ENCODE data around the gene FKBP5.
"Not testable (repeated sequence)": the region's sequence is repeated elsewhere in the genome, so short reads cannot be mapped to it uniquely, and the experiment has no call there.

FKBP5 gene

DNA sequence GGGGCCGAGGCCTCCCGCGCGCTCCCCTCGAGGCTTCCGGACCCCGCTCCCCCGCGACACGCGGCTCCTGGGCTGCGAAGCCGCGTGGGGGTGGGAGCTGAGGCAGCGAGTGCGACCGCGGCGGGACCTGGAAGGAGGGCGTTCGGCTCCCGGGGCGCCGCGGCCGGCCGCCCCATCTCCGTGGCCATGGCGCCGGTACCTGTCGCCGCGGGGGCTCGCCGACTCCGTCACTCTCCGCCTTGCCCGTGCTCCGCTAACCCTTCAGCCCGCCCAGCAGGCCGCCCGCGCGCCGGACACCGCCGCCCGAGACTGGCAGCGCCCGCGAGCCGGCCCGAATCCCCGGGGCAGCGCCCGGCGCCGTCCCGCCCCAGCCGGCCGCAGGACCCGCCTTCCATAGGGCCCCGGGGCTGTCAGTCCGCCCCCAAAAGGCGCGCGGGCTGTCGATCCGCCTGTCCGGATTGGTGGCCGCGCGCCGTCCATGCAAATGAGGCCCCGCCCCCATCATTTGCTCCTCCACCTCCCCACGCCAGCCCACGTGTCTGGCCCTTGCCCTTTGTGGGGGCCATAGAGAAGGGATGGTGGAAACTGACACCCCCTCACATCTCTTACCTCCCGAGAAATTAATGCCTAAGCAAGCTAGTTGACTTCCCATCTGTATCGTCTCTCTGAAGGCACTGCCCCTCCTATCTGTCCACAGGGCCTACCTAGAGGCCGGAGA lies at the start of gene FKBP5:
Gene FKBP5, minus strand, starts transcription at position 311 of the 718 bp plus-strand sequence. CDS start 46,091 bp downstream, outside the sequence.
- DNase-seq (ENCODE audit: low spot score) = peak; percentile 91

GRCh38 chr6:35737413-35738211 lies 48.9 kb upstream of the FKBP5 start:
- peak; percentile 71 for DNase-seq (ENCODE audit: low spot score)

GRCh38 chr6:35736982-35737412 lies 48.3 kb upstream of the FKBP5 start, which contains the start of gene ARMC12:
ARMC12 (plus strand) TSS chr6:35737032; CDS start chr6:35737109, 77 bp downstream.
- DNase-seq (ENCODE audit: low spot score) = no peak

DNA sequence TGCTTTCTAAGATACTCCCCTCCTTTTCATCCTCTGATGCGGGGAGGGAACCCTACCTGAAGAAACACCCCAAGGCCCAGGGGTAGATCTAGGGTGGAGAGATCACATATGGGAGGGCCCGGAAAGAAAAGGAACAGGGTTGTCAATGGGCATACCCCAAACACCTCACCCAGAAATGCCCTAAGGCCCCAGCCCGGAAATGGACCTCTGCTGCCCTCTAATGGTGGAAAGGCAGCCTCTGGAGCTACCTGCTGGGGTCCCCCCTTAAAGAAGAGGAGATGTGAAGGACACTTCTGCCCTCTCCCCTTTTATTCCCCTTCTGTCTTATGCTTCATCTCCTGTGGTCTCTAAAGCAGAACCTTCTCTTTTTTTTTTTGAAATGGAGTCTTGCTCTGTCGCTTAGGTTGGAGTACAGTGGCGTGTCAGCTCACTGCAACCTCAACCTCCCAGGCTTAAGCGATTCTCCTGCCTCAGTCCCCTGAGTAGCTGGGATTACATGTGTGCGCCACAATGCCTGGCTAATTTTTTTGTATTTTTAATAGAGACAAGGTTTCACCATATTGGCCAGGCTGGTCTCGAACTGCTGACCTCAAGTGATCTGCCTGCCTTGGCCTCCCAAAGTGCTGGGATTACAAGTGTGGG lies 47.7 kb upstream of the FKBP5 start:
- DNase-seq (ENCODE audit: low spot score) = peak; percentile 78

DNA sequence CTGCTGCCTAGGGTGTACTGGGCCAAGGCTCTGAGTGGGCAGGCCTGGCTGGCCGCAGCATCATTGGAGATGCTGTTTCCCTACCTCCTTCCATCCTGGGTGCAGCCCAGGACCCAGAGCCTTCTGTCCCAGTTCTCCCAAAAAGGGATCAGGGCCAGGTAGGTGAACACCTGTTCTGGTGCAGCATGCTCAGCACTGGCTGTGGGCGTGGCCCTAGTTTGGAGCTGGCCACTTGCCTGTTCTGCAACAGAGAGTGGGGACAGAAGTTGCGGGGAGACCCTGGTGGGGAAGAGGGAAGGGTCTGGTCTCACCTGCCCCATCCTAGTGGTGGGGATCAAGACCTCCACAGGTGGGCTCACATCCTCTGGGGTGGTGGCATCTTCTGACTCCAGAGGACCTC lies 46.7 kb upstream of the FKBP5 start:
- no peak for DNase-seq (ENCODE audit: low spot score)

DNA sequence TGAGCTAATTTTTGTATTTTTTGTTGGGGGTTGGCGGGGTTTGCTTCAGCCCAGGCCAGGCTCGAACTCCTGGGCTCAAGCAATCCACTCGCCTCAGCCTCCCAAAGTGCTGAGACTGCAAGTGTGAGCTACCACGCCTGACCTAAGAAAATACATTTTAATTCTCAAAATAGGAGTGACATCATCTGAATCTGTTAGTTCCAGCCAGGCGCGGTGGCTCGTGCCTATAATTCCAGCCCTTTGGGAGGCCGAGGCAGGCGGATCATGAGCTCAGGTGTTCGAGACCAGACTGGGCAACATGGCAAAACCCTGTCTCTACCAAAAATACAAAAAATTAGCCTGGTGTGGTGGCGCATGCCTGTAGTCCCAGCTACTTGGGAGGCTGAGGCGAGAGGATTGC lies 45.6 kb upstream of the FKBP5 start:
- not testable (repeated sequence) for DNase-seq (ENCODE audit: low spot score)

DNA sequence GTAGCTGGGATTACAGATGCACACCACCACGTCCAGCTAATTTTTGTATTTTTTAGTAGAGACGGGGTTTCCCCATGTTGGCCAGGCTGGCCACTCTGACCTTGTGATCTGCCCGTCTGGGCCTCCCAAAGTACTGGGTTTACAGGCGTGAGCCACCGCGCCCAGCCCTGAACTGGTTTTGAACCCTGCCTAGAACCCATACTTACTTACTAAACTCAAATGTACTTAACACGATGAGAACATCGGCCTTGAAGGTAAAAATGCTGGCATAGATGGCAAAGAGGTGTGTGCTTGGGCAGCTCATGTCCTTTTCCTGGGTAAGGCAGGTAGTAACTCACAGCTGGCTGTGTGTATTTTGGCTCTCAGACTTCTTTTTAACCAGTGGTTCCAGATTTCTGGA lies 44.9 kb upstream of the FKBP5 start:
- DNase-seq (ENCODE audit: low spot score) = no peak

- DNase-seq (ENCODE audit: low spot score) = peak; percentile 47
Observed at GRCh38 chr6:35731736-35732532, 43.2 kb upstream of the FKBP5 start.

GRCh38 chr6:35731414-35731735 lies 42.7 kb upstream of the FKBP5 start:
- peak; percentile 44 for DNase-seq (ENCODE audit: low spot score)

GRCh38 chr6:35730745-35731413 lies 42.2 kb upstream of the FKBP5 start:
- DNase-seq (ENCODE audit: low spot score) = no peak

DNA sequence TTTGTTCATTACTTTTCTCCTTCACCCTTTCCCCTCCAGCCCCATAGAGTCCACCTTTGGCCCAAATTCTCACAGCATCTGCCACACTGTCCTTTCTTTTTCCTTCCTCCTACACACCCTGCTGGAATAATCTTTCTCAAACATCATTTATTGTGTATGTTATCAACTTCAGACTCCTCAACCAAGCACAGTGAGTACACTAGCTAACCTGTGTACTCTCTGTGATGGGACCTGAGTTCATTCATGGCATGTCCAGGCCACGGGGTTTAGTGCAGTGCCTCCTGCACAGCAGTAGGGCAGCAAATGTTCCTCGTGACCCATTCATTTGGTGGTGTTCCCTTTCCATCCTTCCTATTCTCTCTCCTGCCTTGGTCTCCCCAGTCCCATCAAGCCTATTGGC lies 41.0 kb upstream of the FKBP5 start:
- DNase-seq (ENCODE audit: low spot score) = no peak

- DNase-seq (ENCODE audit: low spot score) = no peak
Observed at GRCh38 chr6:35728683-35729678, 40.3 kb upstream of the FKBP5 start.

DNA sequence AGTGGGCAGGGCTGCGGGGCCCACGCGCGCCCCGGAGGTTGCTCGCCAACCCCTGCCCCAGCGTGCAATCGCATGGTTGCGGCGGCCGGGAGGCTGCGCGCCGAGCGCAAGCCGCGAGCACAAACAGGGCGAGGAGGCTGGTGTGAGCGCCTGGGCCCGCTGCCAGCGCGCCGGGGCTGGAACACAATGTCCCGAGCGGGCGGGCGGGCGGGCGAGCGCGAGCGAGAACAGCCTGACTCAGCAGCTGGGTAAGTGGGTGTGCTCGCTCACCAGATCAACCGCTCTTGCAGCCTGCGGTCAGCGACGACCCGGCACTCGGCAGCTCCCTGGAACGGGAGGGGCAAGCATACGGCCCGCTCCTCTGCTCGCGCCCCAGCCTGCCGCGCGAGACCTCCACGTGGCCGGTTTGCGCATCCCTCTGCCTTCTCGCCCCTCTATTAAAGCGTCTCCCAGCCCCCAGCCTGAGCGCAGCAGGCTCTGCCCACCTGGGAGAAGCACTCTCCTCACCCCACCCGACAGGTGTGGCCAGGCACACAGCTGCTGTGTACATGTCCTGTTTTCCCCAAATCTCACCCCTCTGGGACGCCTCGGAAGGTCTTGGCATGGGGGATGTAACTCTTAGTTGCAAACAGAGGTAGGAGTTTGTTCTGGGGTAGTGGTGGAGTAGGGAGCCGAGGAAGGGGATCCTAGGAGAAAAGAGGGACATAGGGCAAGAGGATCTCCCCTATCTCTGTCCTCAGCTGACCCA lies 39.4 kb upstream of the FKBP5 start:
- peak; percentile 81 for DNase-seq (ENCODE audit: low spot score)

GRCh38 chr6:35727231-35727934 lies 38.7 kb upstream of the FKBP5 start:
- no peak for DNase-seq (ENCODE audit: low spot score)

- no peak for DNase-seq (ENCODE audit: low spot score)
Observed at GRCh38 chr6:35725721-35726438, 37.2 kb upstream of the FKBP5 start.

- DNase-seq (ENCODE audit: low spot score) = no peak
Observed at GRCh38 chr6:35725081-35725708, 36.5 kb upstream of the FKBP5 start.

DNA sequence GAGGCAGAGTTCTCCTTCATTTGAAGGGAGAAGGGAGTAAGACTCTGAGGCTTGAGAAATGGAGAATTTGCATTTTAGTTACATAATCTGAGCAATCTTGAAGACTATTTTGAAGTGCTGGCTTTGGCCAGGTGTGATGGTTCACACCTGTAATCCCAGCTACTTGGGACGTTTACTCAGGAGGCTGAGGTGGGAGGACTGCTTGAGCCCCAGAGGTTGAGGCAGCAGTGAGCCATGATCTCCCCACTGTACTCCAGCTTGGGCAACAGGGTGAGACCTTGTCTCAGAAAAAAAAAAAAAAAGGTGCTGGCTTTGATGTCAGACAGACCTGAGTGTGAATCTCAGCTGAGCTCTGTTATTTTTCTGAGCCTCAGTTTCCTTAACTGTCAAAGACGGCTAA lies 35.8 kb upstream of the FKBP5 start:
- DNase-seq (ENCODE audit: low spot score) = no peak

DNA sequence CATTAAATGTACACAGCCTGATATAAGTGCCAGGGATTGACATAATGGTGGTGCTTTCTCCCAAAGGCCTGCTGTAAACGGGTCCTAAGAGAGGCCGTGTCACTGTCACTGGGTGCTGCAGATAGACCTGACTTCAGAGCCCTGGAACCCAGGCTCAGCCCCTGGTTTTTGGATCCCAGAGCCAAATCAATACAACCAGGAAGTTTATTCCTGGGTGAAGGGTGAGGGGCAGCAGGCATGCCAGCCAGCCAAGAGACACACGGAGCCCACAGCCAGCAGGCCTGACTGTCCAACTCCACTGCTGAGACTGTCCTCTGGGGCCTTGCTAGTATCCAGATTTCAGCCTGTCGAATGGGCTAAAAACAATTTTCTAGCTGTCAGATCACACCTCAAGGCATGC lies 35.3 kb upstream of the FKBP5 start:
- no peak for DNase-seq (ENCODE audit: low spot score)
